ENCODE measurements around the gene TFG.

Gene TFG

DNA sequence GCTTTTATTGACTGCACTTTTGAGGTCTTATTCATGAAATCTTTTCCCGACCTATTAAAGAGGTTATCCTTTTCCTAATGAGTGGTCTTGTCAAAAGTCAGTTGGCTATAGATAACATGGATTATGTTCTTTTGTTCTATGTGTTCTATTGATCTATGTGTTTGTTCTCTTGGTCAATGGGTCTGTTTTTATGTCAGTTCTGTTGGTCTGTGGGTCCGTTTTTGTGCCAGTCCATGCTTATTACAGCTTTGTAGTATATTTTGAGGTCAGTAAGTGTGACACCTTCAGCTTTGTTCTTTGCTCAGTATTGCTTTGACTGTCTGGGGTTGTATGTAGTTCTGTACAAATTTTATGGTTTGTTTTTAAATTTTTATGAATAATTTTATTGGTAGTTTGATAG, 7.8 kb downstream of the TFG start:
- DNase-seq (ENCODE audit: low read depth in 1 of 2, low spot score in 1 of 2), result no peak
- no peak for TF ChIP-seq JUND (IDR thresholded peaks at IDR 0.05; ENCODE audit: low read depth)
- in situ Hi-C loops (cut with HindIII; ENCODE audit: low pct_unique_long_range_greater_than_20kb, low sequenced_read_pairs), result no loop called here

DNA sequence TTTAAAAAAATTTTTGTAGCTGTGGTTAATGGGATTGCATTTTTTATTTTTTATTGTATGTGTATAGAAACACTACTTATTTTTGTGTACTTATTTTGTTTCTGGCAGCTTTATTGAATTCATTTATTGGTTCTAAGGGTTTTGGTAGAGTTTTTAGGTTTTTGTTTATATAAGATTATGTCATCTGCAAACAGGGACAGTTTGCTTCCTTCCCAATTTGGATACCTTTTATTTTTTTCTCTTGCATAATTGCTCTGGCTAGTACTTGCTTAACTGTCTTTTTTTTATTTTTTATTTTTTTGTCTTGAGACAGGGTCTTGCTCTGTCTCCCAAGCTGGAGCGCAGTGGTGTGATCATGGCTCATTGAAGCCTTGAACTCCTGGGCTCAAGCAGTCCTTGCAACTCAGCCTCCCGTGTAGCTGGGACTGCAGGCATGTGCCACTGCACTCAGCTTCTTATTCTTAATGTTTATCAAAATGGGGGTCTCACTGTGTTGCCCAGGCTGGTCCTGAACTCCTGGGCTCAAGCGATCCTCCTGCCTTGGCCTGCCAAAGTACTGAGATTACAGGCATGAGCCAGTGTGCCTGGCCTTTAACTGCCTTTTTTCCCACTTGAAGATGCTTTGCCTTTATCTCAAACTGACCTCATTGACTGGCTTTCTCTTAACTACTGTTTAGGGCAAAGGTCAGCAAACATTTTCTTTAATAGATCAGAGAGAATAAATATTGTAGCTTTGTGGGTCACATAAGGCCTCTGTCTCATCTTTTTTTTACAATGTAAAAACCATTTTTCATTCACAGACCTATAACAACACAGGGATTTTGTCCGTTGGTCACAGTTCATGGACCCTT, 8.6 kb downstream of the TFG start:
- no peak for TF ChIP-seq JUND (IDR thresholded peaks at IDR 0.05; ENCODE audit: low read depth)
- DNase-seq (ENCODE audit: low read depth in 1 of 2, low spot score in 1 of 2), result no peak
- in situ Hi-C loops (cut with HindIII; ENCODE audit: low pct_unique_long_range_greater_than_20kb, low sequenced_read_pairs), result no loop called here

- DNase-seq (ENCODE audit: low read depth in 1 of 2, low spot score in 1 of 2), result no peak
- in situ Hi-C loops (cut with HindIII; ENCODE audit: low pct_unique_long_range_greater_than_20kb, low sequenced_read_pairs), result no loop called here
- TF ChIP-seq JUND (IDR thresholded peaks at IDR 0.05; ENCODE audit: low read depth), result no peak
Measured at GRCh38 chr3:100719136-100719535, 9.8 kb downstream of the TFG start.

DNA sequence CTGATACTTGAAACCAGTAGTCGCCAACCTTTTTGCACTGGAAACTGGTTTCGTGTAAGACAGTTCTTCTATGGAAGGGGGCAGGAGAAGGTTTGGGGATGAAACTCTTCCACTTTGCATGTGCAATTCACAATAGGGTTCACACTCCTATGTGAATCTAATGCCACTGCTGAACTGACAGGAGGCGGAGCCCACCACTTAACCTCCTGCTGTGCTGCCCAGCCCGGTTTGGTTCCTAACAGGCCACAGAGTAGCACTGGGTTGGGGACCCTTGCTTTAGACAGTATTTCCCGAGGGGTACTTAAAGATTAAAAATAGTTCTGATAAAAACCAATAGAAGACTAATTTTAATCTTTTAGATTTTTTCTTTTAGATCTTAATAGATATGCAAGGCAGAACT, 11.1 kb downstream of the TFG start:
- no peak for TF ChIP-seq JUND (IDR thresholded peaks at IDR 0.05; ENCODE audit: low read depth)
- no peak for DNase-seq (ENCODE audit: low read depth in 1 of 2, low spot score in 1 of 2)
- in situ Hi-C loops (cut with HindIII; ENCODE audit: low pct_unique_long_range_greater_than_20kb, low sequenced_read_pairs), result no loop called here

GRCh38 chr3:100725935-100726513, 16.7 kb downstream of the TFG start:
- TF ChIP-seq JUND (IDR thresholded peaks at IDR 0.05; ENCODE audit: low read depth), result no peak
- in situ Hi-C loops (cut with HindIII; ENCODE audit: low pct_unique_long_range_greater_than_20kb, low sequenced_read_pairs), result no loop called here
- DNase-seq (ENCODE audit: low read depth in 1 of 2, low spot score in 1 of 2), result no peak

- TF ChIP-seq JUND (IDR thresholded peaks at IDR 0.05; ENCODE audit: low read depth), result no peak
- in situ Hi-C loops (cut with HindIII; ENCODE audit: low pct_unique_long_range_greater_than_20kb, low sequenced_read_pairs), result no loop called here
- no peak for DNase-seq (ENCODE audit: low read depth in 1 of 2, low spot score in 1 of 2)
Measured at GRCh38 chr3:100726706-100727105, 17.4 kb downstream of the TFG start.

GRCh38 chr3:100730524-100730923, 21.2 kb downstream of the TFG start:
- no peak for TF ChIP-seq JUND (IDR thresholded peaks at IDR 0.05; ENCODE audit: low read depth)
- no peak for DNase-seq (ENCODE audit: low read depth in 1 of 2, low spot score in 1 of 2)
- in situ Hi-C loops (cut with HindIII; ENCODE audit: low pct_unique_long_range_greater_than_20kb, low sequenced_read_pairs), result no loop called here

GRCh38 chr3:100732435-100732834, 23.1 kb downstream of the TFG start:
- TF ChIP-seq JUND (IDR thresholded peaks at IDR 0.05; ENCODE audit: low read depth), result no peak
- DNase-seq (ENCODE audit: low read depth in 1 of 2, low spot score in 1 of 2), result no peak
- in situ Hi-C loops (cut with HindIII; ENCODE audit: low pct_unique_long_range_greater_than_20kb, low sequenced_read_pairs), result no loop called here

- TF ChIP-seq JUND (IDR thresholded peaks at IDR 0.05; ENCODE audit: low read depth), result no peak
- peak; percentile 11 to 38 for DNase-seq (ENCODE audit: low read depth in 1 of 2, low spot score in 1 of 2)
- in situ Hi-C loops (cut with HindIII; ENCODE audit: low pct_unique_long_range_greater_than_20kb, low sequenced_read_pairs), result no loop called here
Measured at GRCh38 chr3:100737334-100737733, 28.0 kb downstream of the TFG start.

DNA sequence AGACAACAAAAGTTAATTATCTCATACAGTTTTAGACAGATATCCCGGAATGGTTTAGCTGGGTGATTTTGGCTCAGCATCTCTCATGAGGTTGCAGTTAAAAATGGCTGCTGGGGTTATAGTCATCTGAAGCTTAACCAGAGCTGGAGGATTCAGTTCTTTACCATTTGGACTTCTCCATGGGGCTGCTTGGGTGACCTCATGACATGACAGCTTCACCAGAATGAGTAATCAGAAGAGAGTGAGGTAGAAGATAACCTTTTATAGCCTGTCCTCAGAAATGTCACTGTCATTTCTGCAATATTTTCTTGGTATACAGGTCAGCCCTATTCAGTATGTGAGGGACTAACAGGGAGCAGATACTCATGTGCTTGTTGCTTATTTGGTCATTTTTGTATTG, 30.9 kb downstream of the TFG start:
- no peak for DNase-seq (ENCODE audit: low read depth in 1 of 2, low spot score in 1 of 2)
- no peak for TF ChIP-seq JUND (IDR thresholded peaks at IDR 0.05; ENCODE audit: low read depth)
- in situ Hi-C loops (cut with HindIII; ENCODE audit: low pct_unique_long_range_greater_than_20kb, low sequenced_read_pairs), result no loop called here

- no peak for DNase-seq (ENCODE audit: low read depth in 1 of 2, low spot score in 1 of 2)
- in situ Hi-C loops (cut with HindIII; ENCODE audit: low pct_unique_long_range_greater_than_20kb, low sequenced_read_pairs), result no loop called here
- no peak for TF ChIP-seq JUND (IDR thresholded peaks at IDR 0.05; ENCODE audit: low read depth)
Measured at GRCh38 chr3:100743535-100743934, 34.2 kb downstream of the TFG start.

GRCh38 chr3:100744671-100745070, 35.4 kb downstream of the TFG start:
- in situ Hi-C loops (cut with HindIII; ENCODE audit: low pct_unique_long_range_greater_than_20kb, low sequenced_read_pairs), result no loop called here
- DNase-seq (ENCODE audit: low read depth in 1 of 2, low spot score in 1 of 2), result no peak
- TF ChIP-seq JUND (IDR thresholded peaks at IDR 0.05; ENCODE audit: low read depth), result no peak

DNA sequence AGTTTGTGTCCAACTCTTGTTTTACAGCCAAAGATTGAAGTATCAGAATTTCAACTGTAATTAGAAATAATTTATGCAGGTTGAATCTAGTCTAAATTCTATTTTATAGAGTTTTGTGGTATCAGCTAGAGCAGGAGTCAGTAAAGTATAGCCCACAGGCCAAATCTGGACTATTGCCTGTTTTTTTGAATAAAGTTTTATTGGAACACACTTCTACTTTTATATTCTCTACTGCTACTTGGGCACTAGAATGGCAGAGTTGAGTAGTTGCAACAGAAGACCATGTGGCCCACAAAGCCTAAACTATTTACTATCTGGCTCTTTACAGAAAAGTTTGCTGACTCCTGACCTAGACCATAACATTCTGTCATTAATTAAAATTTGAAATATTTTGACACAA, 36.3 kb downstream of the TFG start:
- no peak for TF ChIP-seq JUND (IDR thresholded peaks at IDR 0.05; ENCODE audit: low read depth)
- in situ Hi-C loops (cut with HindIII; ENCODE audit: low pct_unique_long_range_greater_than_20kb, low sequenced_read_pairs), result no loop called here
- no peak for DNase-seq (ENCODE audit: low read depth in 1 of 2, low spot score in 1 of 2)

All from T47D (cell line).